CD4-positive, alpha-beta T cell (primary cell): ENCODE results near the gene RMI1. TPM values are rescaled to one million over a fixed set of nuclear protein-coding genes. Genes with fewer than 3 reads are reported as not detected.
A peak's percentile ranks its signal among the peaks of the same experiment; 100 is the strongest.
"Not testable (repeated sequence)": the region's sequence is repeated elsewhere in the genome, so short reads cannot be mapped to it uniquely, and the experiment has no call there.

Experiments used
- ATAC-seq: fragments of 200-7000 bp; cut with Tn5 transposase; one replicate; pipeline ENCODE4 v1.10.0; 2022; ENCODE audit warnings: mild to moderate bottlenecking; ENCODE audit not compliant: poor library complexity
- CTCF ChIA-PET: fragments of 350-600 bp; sonication (Branson Sonifier 250); formaldehyde crosslinking; loops from one replicate; lab custom pipeline; 2021; ENCODE audit warnings: antibody characterized with exemption, inconsistent platforms; lab: Charles Lee
- POLR2A ChIA-PET: fragments of 350-600 bp; sonication (Branson Sonifier 250); formaldehyde crosslinking; loops from one replicate; lab custom pipeline; 2021; ENCODE audit warnings: antibody characterized with exemption, inconsistent platforms; lab: Charles Lee
- DNase-seq, 14 experiments: peaks; one replicate each; pipeline ENCODE4 v3.0.0-alpha.2; 2013 to 2020; ENCODE audit warnings: mixed read lengths in 2 of 14
- H3K27ac ChIP-seq, 2 donors: one replicate each; pipeline versions ENCODE4 v1.5.1 to v1.7.0; 2013; ENCODE audit warnings: low read length in 2 of 2, low read depth in 1 of 2, mild to moderate bottlenecking in 1 of 2
- H3K27me3 ChIP-seq, 2 experiments: 1 replicate in 1 of 2; 2 replicates in 1 of 2; pipeline versions ENCODE4 v1.6.1 to v1.7.0; 2013; ENCODE audit warnings: low read length in 2 of 2, control low read depth in 1 of 2, mild to moderate bottlenecking in 1 of 2, moderate library complexity in 1 of 2; ENCODE audit not compliant: insufficient read depth in 2 of 2, control insufficient read depth in 1 of 2
- H3K36me3 ChIP-seq: one replicate; pipeline ENCODE4 v1.6.1; 2013; ENCODE audit warnings: low read length, control low read depth; ENCODE audit not compliant: insufficient read depth
- H3K4me1 ChIP-seq: one replicate; pipeline ENCODE4 v1.6.1; 2013; ENCODE audit warnings: low read length, control low read depth; ENCODE audit not compliant: insufficient read depth
- H3K4me3 ChIP-seq: one replicate; pipeline ENCODE4 v1.5.1; 2013; ENCODE audit warnings: mild to moderate bottlenecking, low read length, moderate library complexity
- H3K9me3 ChIP-seq, 2 experiments: 1 replicate in 1 of 2; 2 replicates in 1 of 2; pipeline versions ENCODE4 v1.6.1 to v1.7.0; 2013; ENCODE audit warnings: low read length in 2 of 2, mild to moderate bottlenecking in 2 of 2, control low read depth in 1 of 2, moderate library complexity in 1 of 2; ENCODE audit not compliant: control insufficient read depth in 1 of 2, insufficient read depth in 1 of 2
- H3K27ac Mint-ChIP-seq: one replicate; pipeline ENCODE4 v1.8.0; 2020; ENCODE audit warnings: mixed read lengths
- H3K27me3 Mint-ChIP-seq: one replicate; pipeline ENCODE4 v1.8.0; 2021; ENCODE audit warnings: mixed read lengths
- H3K36me3 Mint-ChIP-seq: one replicate; pipeline ENCODE4 v1.8.0; 2021; ENCODE audit warnings: low read depth, mixed read lengths
- H3K4me1 Mint-ChIP-seq: one replicate; pipeline ENCODE4 v1.8.0; 2021; ENCODE audit warnings: low read depth, mixed read lengths
- H3K4me3 Mint-ChIP-seq: one replicate; pipeline ENCODE4 v1.8.0; 2020; ENCODE audit warnings: mild to moderate bottlenecking, mixed read lengths
- H3K9me3 Mint-ChIP-seq: one replicate; pipeline ENCODE4 v1.8.0; 2020; ENCODE audit warnings: mixed read lengths
- CTCF ChIP-seq: fragments of 200-600 bp; IDR thresholded peaks from one replicate; pipeline ENCODE4 v1.8.0; 2022; ENCODE audit warnings: antibody characterized with exemption, mild to moderate bottlenecking
- intact Hi-C, 2 experiments: fragments of 100-400 bp; cut with DNase I in 1 of 2; cut with micrococcal nuclease in 1 of 2; formaldehyde crosslinking; loops; one replicate each; pipeline versions ENCODE4 v1.15.1 to v1.9.0; 2023 to 2025; cut with DNase I, micrococcal nuclease
- total RNA-seq, 174 experiments: library from RNA in 2 of 174; stranded (reverse) in 2 of 174; gene quantifications; one replicate each; pipeline ENCODE4 v1.2.3 and lab custom pipeline; 2021 to 2026

Gene RMI1
- total RNA-seq, 2 experiments from 2014 or later: 0.66 to 1.2 TPM

- Mint-ChIP-seq H3K27me3 (no peaks in the 10 kb centered on the region), H3K4me3 (no peak overlapping the region), H3K36me3 (peaks cover 66% of the 10 kb centered on the region), H3K4me1 (no peaks in the 10 kb centered on the region), H3K9me3 (no peaks in the 10 kb centered on the region), H3K27ac (no peak overlapping the region)
- H3K4me3 ChIP-seq: no peak overlapping the region
- DNase-seq (no peak), ATAC-seq (no peak)
- intact Hi-C loops: no loop called here
- no peaks in the 10 kb centered on the region for H3K4me1 ChIP-seq
- POLR2A ChIA-PET: no interaction called here
- H3K36me3 ChIP-seq: peaks cover 32% of the 10 kb centered on the region
- no peak for TF ChIP-seq CTCF
- H3K27me3 ChIP-seq: no peaks in the 10 kb centered on the region
- no peaks in the 10 kb centered on the region for H3K9me3 ChIP-seq
- CTCF ChIA-PET: interaction anchor here (1.0 to 1.3 kb wide), 2 partner anchors 320 to 374 kb away, joined by 5 to 6 read pairs; no protein-coding TSS in a partner anchor
- no peak overlapping the region for H3K27ac ChIP-seq
Measured at GRCh38 chr9:83940590-83941303, 39.9 kb upstream of the RMI1 start.

GRCh38 chr9:83948096-83948495 lies 32.5 kb upstream of the RMI1 start:
- CTCF ChIA-PET: not testable (repeated sequence)

GRCh38 chr9:83956086-83956435 lies 24.5 kb upstream of the RMI1 start:
- no peaks in the 10 kb centered on the region for H3K27me3 ChIP-seq
- no peak for TF ChIP-seq CTCF
- Mint-ChIP-seq H3K36me3 (peaks cover 21% of the 10 kb centered on the region), H3K27me3 (no peaks in the 10 kb centered on the region), H3K9me3 (no peaks in the 10 kb centered on the region), H3K27ac (peak overlapping the region; percentile 93), H3K4me3 (peak overlapping the region; percentile 98), H3K4me1 (peaks cover 23% of the 10 kb centered on the region)
- H3K36me3 ChIP-seq: peaks cover 2% of the 10 kb centered on the region
- peak overlapping the region; percentile 65 to 82 for H3K27ac ChIP-seq
- ChIA-PET CTCF (no interaction called here), POLR2A (interaction anchor here (0.6 to 3.0 kb wide), 5 partner anchors 9 to 333 kb away, joined by 3 to 59 read pairs (median 4); partner anchors contain the start of genes HNRNPK, IDNK, KIF27 and RMI1)
- peaks cover 20% of the 10 kb centered on the region for H3K4me1 ChIP-seq
- peak overlapping the region; percentile 84 for H3K4me3 ChIP-seq
- peak in 10 of 14 experiments; percentile 9 to 63 (median 22) for DNase-seq
- no peaks in the 10 kb centered on the region for H3K9me3 ChIP-seq
- ATAC-seq: peak; percentile 48
- intact Hi-C loops: loop anchor here (2.0 to 5.0 kb wide), 2 partner anchors 25 to 34 kb away; partner anchors contain the start of genes KIF27 (in 2 of the 2), HNRNPK (in 1 of the 2) and RMI1 (in 1 of the 2)

More at GRCh38 chr9:83948096-83948495, 32.5 kb upstream of the RMI1 start:
- H3K4me1 Mint-ChIP-seq, H3K4me1 ChIP-seq, intact Hi-C loops, H3K27ac ChIP-seq, H3K27ac Mint-ChIP-seq, H3K4me3 ChIP-seq, DNase-seq, H3K27me3 Mint-ChIP-seq, H3K9me3 ChIP-seq, H3K4me3 Mint-ChIP-seq, ATAC-seq, H3K9me3 Mint-ChIP-seq, H3K27me3 ChIP-seq: not testable (repeated sequence)
- H3K36me3 Mint-ChIP-seq: peaks cover 28% of the 10 kb centered on the region
- peaks cover 19% of the 10 kb centered on the region for H3K36me3 ChIP-seq
- POLR2A ChIA-PET: interaction anchor here (1.2 kb wide), 1 partner anchor 8 kb away, joined by 4 read pairs; a partner anchor contains a TSS
